Right lobe of liver (tissue), 4 donors: ENCODE data around the gene UGT1A1.

Experiments
- POLR2A ChIP-seq: fragments of 450-650 bp; IDR thresholded peaks from one replicate; pipeline ENCODE4 v1.6.1; 2017; ENCODE audit warnings: antibody characterized with exemption, mild to moderate bottlenecking
- TF ChIP-seq, protein P1 (sequence below), 4 donors: fragments of 200-600 bp in 3 of 4; fragments of 450-650 bp in 1 of 4; IDR thresholded peaks; one replicate each; pipeline versions ENCODE4 v1.5.1 to v1.8.0; 2016 to 2022; ENCODE audit warnings: antibody characterized with exemption in 4 of 4, mild to moderate bottlenecking in 2 of 4
- donor health status: DM: no; HTN: no; CAD: no.
- donor health status: DM: no; HTN: no; CAD: no.
- donor health status: DM: no; HTN: yes; CAD: no.

DNA sequence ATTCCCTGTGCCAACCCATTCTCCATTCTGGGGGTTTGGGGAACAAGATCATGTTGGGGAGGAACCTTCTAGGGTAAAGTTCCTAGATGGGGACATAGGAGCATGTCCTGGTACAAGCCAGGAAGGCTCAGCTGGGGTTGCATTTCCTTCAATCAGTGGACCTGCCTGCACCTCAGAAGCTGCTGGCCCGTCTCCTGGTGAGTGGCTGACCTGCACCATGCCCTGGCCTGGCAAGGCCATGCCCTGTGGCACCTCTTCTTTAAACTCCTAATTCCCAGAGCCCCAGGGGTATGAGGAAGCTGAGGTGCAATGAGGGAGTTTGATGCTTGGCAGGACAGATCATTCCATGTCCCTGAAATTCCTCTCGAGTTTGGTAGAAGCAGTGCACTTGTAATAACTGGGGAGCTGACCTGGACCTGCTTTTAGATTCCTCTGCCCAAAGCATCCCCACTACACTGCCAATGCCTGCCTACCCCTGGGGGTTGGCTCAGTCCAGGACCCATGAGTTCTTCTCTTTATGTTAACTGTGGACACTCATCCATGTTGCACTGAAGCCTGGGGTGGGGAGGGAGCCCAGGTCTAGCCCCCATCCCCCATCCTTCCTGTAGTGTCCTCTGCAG lies 43.3 kb downstream of the UGT1A1 start:
- TF ChIP-seq, protein P1, sequence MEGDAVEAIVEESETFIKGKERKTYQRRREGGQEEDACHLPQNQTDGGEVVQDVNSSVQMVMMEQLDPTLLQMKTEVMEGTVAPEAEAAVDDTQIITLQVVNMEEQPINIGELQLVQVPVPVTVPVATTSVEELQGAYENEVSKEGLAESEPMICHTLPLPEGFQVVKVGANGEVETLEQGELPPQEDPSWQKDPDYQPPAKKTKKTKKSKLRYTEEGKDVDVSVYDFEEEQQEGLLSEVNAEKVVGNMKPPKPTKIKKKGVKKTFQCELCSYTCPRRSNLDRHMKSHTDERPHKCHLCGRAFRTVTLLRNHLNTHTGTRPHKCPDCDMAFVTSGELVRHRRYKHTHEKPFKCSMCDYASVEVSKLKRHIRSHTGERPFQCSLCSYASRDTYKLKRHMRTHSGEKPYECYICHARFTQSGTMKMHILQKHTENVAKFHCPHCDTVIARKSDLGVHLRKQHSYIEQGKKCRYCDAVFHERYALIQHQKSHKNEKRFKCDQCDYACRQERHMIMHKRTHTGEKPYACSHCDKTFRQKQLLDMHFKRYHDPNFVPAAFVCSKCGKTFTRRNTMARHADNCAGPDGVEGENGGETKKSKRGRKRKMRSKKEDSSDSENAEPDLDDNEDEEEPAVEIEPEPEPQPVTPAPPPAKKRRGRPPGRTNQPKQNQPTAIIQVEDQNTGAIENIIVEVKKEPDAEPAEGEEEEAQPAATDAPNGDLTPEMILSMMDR (IDR thresholded peaks at IDR 0.05), result no peak
- TF ChIP-seq POLR2A, result no peak
